Mucosa of descending colon (tissue), 3 donors: ENCODE data around the gene TOX3. TPM values are rescaled to one million over a fixed set of nuclear protein-coding genes. Genes with fewer than 3 reads are reported as not detected.

Source experiments
- ATAC-seq: fragments of 200-7000 bp; cut with Tn5 transposase; one replicate; pipeline ENCODE4 v1.9.1; 2020; ENCODE audit warnings: mild to moderate bottlenecking, moderate library complexity
- DNase-seq, 3 donors: peaks; one replicate each; pipeline ENCODE4 v3.0.0-alpha.2; 2020
- H3K36me3 ChIP-seq: fragments of 200-600 bp; one replicate; pipeline ENCODE4 v1.8.0; 2021; ENCODE audit warnings: low read depth, mild to moderate bottlenecking
- H3K4me1 ChIP-seq: fragments of 200-600 bp; one replicate; pipeline ENCODE4 v1.8.0; 2021; ENCODE audit warnings: low read depth, mild to moderate bottlenecking
- H3K4me3 ChIP-seq: fragments of 200-600 bp; one replicate; pipeline ENCODE4 v1.8.0; 2021; ENCODE audit warnings: mild to moderate bottlenecking
- H3K9me3 ChIP-seq: fragments of 200-600 bp; one replicate; pipeline ENCODE4 v1.8.0; 2021; ENCODE audit warnings: mild to moderate bottlenecking
- CTCF ChIP-seq: fragments of 200-600 bp; IDR thresholded peaks from one replicate; pipeline ENCODE4 v1.8.0; 2022; ENCODE audit warnings: antibody characterized with exemption, mild to moderate bottlenecking
- intact Hi-C, 2 donors: fragments of 100-400 bp; cut with DNase I in 1 of 2; cut with micrococcal nuclease in 1 of 2; formaldehyde crosslinking; loops; one replicate each; pipeline versions ENCODE4 v1.11.0 to v1.11.1; 2022; cut with DNase I, micrococcal nuclease
- total RNA-seq, 3 donors: library from RNA; stranded (reverse); fragmentation: NEBNext Ultra II Directional in 2 of 3; extraction: Animal tissue kit (Norgen Biotek cat#: 25700) in 2 of 3; gene quantifications; one replicate each; pipeline versions ENCODE4 v1.2.1 to v1.2.4, GENCODE V29; 2021 to 2023
- donor health status: DM: no; HTN: no; CAD: no; lungs with moderate emphysema.
- donor health status: DM: no; HTN: no; CAD: no.
- donor health status: DM: no; HTN: yes; CAD: no.

Gene TOX3
- total RNA-seq, 3 donors from 2014 or later = 16.0 to 47.6 (median 42.3) TPM

GRCh38 chr16:52526116-52526828, 20.7 kb downstream of the TOX3 start:
- DNase-seq (no peak), ATAC-seq (no peak)
- no peak overlapping the region for H3K4me3 ChIP-seq
- intact Hi-C loops = no loop called here
- no peaks in the 10 kb centered on the region for H3K4me1 ChIP-seq
- no peak for TF ChIP-seq CTCF
- H3K36me3 ChIP-seq = no peaks in the 10 kb centered on the region
- no peaks in the 10 kb centered on the region for H3K9me3 ChIP-seq

- no peaks in the 10 kb centered on the region for H3K36me3 ChIP-seq
- DNase-seq = no peak
- H3K9me3 ChIP-seq = no peaks in the 10 kb centered on the region
- no peak for TF ChIP-seq CTCF
- ATAC-seq = no peak
- intact Hi-C loops = no loop called here
- no peak overlapping the region for H3K4me3 ChIP-seq
- no peaks in the 10 kb centered on the region for H3K4me1 ChIP-seq
Measured at GRCh38 chr16:52521570-52521969, 25.4 kb downstream of the TOX3 start.

GRCh38 chr16:52518884-52519283, 28.1 kb downstream of the TOX3 start:
- intact Hi-C loops = no loop called here
- Histone ChIP-seq H3K4me1 (no peaks in the 10 kb centered on the region), H3K36me3 (no peaks in the 10 kb centered on the region), H3K9me3 (no peaks in the 10 kb centered on the region), H3K4me3 (no peak overlapping the region)
- ATAC-seq (no peak), DNase-seq (no peak)
- TF ChIP-seq CTCF = no peak

GRCh38 chr16:52515068-52515671, 31.8 kb downstream of the TOX3 start:
- Histone ChIP-seq H3K36me3 (no peaks in the 10 kb centered on the region), H3K4me1 (no peaks in the 10 kb centered on the region), H3K4me3 (no peak overlapping the region), H3K9me3 (no peaks in the 10 kb centered on the region)
- no peak for DNase-seq
- TF ChIP-seq CTCF = no peak
- intact Hi-C loops = no loop called here
- ATAC-seq = no peak

GRCh38 chr16:52512297-52512987, 34.5 kb downstream of the TOX3 start:
- DNase-seq (no peak), ATAC-seq (no peak)
- H3K36me3 ChIP-seq = no peaks in the 10 kb centered on the region
- H3K4me3 ChIP-seq = no peak overlapping the region
- no peak for TF ChIP-seq CTCF
- intact Hi-C loops = no loop called here
- no peaks in the 10 kb centered on the region for H3K9me3 ChIP-seq
- no peaks in the 10 kb centered on the region for H3K4me1 ChIP-seq
